ENCODE measurements around the gene PROCA1. TPM values are rescaled to one million over a fixed set of nuclear protein-coding genes. Genes with fewer than 3 reads are reported as not detected.
A peak's percentile ranks its signal among the peaks of the same experiment; 100 is the strongest.
"Not testable (repeated sequence)": the region's sequence is repeated elsewhere in the genome, so short reads cannot be mapped to it uniquely, and the experiment has no call there.

Gene PROCA1
- total RNA-seq, 1 donor from 2014 or later = 3.4 TPM

GRCh38 chr17:28737770-28738679 lies 26.3 kb upstream of the PROCA1 start:
- Mint-ChIP-seq H3K36me3 (ENCODE audit: low read depth, unreplicated experiment) (peaks cover 25% of the 10 kb centered on the region), H3K9me3 (ENCODE audit: unreplicated experiment) (peaks cover 11% of the 10 kb centered on the region), H3K4me3 (ENCODE audit: unreplicated experiment) (no peak overlapping the region), H3K4me1 (ENCODE audit: low read depth, unreplicated experiment) (peaks cover 4% of the 10 kb centered on the region), H3K27ac (ENCODE audit: unreplicated experiment) (no peak overlapping the region), H3K27me3 (ENCODE audit: low read depth, unreplicated experiment) (no peaks in the 10 kb centered on the region)
- Histone ChIP-seq H3K9ac (ENCODE audit: low read length) (no peak overlapping the region), H4K20me1 (ENCODE audit: insufficient read depth, low read length) (no peaks in the 10 kb centered on the region), H3K27ac (ENCODE audit: low read depth, low read length) (no peak overlapping the region), H3K27me3 (ENCODE audit: insufficient read depth, low read length) (no peaks in the 10 kb centered on the region), H3K36me3 (ENCODE audit: insufficient read depth, low read length) (no peaks in the 10 kb centered on the region), H3K9me3 (ENCODE audit: insufficient read depth, low read depth, low read length) (peaks cover 3% of the 10 kb centered on the region), H3K4me1 (ENCODE audit: insufficient read depth, low read length) (peaks cover 6% of the 10 kb centered on the region), H2AFZ (ENCODE audit: low read depth, low read length) (no peak overlapping the region), H3K79me2 (ENCODE audit: insufficient read depth, low read length) (no peaks in the 10 kb centered on the region), H3K4me3 (ENCODE audit: insufficient read depth, low read depth, low read length) (no peak overlapping the region), H3K4me2 (ENCODE audit: low read length) (no peak overlapping the region)
- TF ChIP-seq CTCF (IDR thresholded peaks at IDR 0.05; ENCODE audit: insufficient read depth, low read depth, low read length) (no peak), EZH2 (IDR thresholded peaks at IDR 0.05; ENCODE audit: insufficient read depth, low read length) (no peak)
- no peak for DNase-seq (ENCODE audit: low read depth)
- FAIRE-seq = no peak

DNA sequence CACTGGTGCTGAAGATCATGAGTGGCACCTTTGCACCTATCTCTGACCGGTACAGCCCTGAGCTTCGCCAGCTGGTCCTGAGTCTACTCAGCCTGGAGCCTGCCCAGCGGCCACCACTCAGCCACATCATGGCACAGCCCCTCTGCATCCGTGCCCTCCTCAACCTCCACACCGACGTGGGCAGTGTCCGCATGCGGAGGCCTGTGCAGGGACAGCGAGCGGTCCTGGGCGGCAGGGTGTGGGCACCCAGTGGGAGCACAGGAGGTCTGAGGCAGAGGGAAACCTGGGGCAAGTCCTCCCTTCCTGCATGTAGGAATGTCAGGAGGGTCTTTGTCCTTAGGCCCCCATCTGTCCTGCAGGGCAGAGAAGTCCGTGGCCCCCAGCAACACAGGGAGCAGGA lies 25.6 kb upstream of the PROCA1 start:
- FAIRE-seq (no peak), DNase-seq (ENCODE audit: low read depth) (no peak)
- Histone ChIP-seq H3K27me3 (ENCODE audit: insufficient read depth, low read length) (no peaks in the 10 kb centered on the region), H3K4me1 (ENCODE audit: insufficient read depth, low read length) (no peaks in the 10 kb centered on the region), H4K20me1 (ENCODE audit: insufficient read depth, low read length) (no peaks in the 10 kb centered on the region), H3K36me3 (ENCODE audit: insufficient read depth, low read length) (no peaks in the 10 kb centered on the region), H3K9me3 (ENCODE audit: insufficient read depth, low read depth, low read length) (peaks cover 3% of the 10 kb centered on the region), H2AFZ (ENCODE audit: low read depth, low read length) (no peak overlapping the region), H3K9ac (ENCODE audit: low read length) (no peak overlapping the region), H3K27ac (ENCODE audit: low read depth, low read length) (no peak overlapping the region), H3K79me2 (ENCODE audit: insufficient read depth, low read length) (no peaks in the 10 kb centered on the region), H3K4me3 (ENCODE audit: insufficient read depth, low read depth, low read length) (no peak overlapping the region), H3K4me2 (ENCODE audit: low read length) (no peak overlapping the region)
- Mint-ChIP-seq H3K36me3 (ENCODE audit: low read depth, unreplicated experiment) (peaks cover 25% of the 10 kb centered on the region), H3K9me3 (ENCODE audit: unreplicated experiment) (peaks cover 11% of the 10 kb centered on the region), H3K4me1 (ENCODE audit: low read depth, unreplicated experiment) (peaks cover 3% of the 10 kb centered on the region), H3K4me3 (ENCODE audit: unreplicated experiment) (no peak overlapping the region), H3K27ac (ENCODE audit: unreplicated experiment) (peak overlapping the region; percentile 66), H3K27me3 (ENCODE audit: low read depth, unreplicated experiment) (no peaks in the 10 kb centered on the region)
- TF ChIP-seq EZH2 (IDR thresholded peaks at IDR 0.05; ENCODE audit: insufficient read depth, low read length) (no peak), CTCF (IDR thresholded peaks at IDR 0.05; ENCODE audit: insufficient read depth, low read depth, low read length) (no peak)

DNA sequence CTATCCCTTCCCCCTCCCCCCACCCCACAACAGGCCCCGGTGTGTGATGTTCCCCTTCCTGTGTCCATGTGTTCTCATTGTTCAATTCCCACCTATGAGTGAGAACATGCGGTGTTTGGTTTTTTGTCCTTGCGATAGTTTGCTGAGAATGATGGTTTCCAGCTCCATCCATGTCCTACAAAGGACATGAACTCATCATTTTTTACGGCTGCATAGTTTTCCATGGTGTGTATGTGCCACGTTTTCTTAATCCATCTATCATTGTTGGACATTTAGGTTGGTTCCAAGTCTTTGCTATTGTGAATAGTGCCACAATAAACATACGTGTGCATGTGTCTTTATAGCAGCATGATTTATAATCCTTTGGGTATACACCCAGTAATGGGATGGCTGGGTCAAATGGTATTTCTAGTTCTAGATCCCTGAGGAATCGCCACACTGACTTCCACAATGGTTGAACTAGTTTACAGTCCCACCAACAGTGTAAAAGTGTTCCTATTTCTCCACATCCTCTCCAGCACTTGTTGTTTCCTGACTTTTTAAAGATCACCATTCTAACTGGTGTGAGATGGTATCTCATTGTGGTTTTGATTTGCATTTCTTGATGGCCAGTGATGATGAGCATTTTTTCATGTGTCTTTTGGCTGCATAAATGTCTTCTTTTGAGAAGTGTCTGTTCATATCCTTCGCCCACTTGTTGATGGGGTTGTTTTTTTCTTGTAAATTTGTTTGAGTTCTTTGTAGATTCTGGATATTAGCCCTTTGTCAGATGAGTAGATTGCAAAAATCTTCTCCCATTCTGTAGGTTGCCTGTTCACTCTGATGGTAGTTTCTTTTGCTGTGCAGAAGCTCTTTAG lies 24.5 kb upstream of the PROCA1 start:
- FAIRE-seq = not testable (repeated sequence)

More for the DNA sequence above, 24.5 kb upstream of the PROCA1 start:
- not testable (repeated sequence) for H3K27me3 Mint-ChIP-seq (ENCODE audit: low read depth, unreplicated experiment); H2AFZ ChIP-seq (ENCODE audit: low read depth, low read length); H3K9me3 ChIP-seq (ENCODE audit: insufficient read depth, low read depth, low read length); H3K79me2 ChIP-seq (ENCODE audit: insufficient read depth, low read length); H3K4me2 ChIP-seq (ENCODE audit: low read length); DNase-seq (ENCODE audit: low read depth); H3K36me3 ChIP-seq (ENCODE audit: insufficient read depth, low read length); H3K4me1 Mint-ChIP-seq (ENCODE audit: low read depth, unreplicated experiment); H3K4me3 Mint-ChIP-seq (ENCODE audit: unreplicated experiment); H3K4me3 ChIP-seq (ENCODE audit: insufficient read depth, low read depth, low read length); H3K9ac ChIP-seq (ENCODE audit: low read length); H3K27me3 ChIP-seq (ENCODE audit: insufficient read depth, low read length); H4K20me1 ChIP-seq (ENCODE audit: insufficient read depth, low read length); H3K27ac ChIP-seq (ENCODE audit: low read depth, low read length); H3K4me1 ChIP-seq (ENCODE audit: insufficient read depth, low read length); H3K27ac Mint-ChIP-seq (ENCODE audit: unreplicated experiment)
- Mint-ChIP-seq H3K9me3 (ENCODE audit: unreplicated experiment) (peaks cover 11% of the 10 kb centered on the region), H3K36me3 (ENCODE audit: low read depth, unreplicated experiment) (peaks cover 22% of the 10 kb centered on the region)
